Measurements from ENCODE around the gene INTS14. TPM values are rescaled to one million over a fixed set of nuclear protein-coding genes. Genes with fewer than 3 reads are reported as not detected.
"Not testable (repeated sequence)": the region's sequence is repeated elsewhere in the genome, so short reads cannot be mapped to it uniquely, and the experiment has no call there.

Gene INTS14
- total RNA-seq, 1 donor = 31.7 TPM

- no peak overlapping the region for H3K4me3 ChIP-seq (ENCODE audit: low read depth, low read length)
- TF ChIP-seq CTCF (IDR thresholded peaks at IDR 0.05; ENCODE audit: insufficient read depth, low read length) = no peak
- DNase-seq (ENCODE audit: low read depth) = no peak
These were observed 57.2 kb downstream of the INTS14 start for GRCh38 chr15:65553691-65554090.

GRCh38 chr15:65552851-65553250, 58.1 kb downstream of the INTS14 start:
- not testable (repeated sequence) for DNase-seq (ENCODE audit: low read depth); H3K4me3 ChIP-seq (ENCODE audit: low read depth, low read length)

GRCh38 chr15:65551183-65551582, 59.7 kb downstream of the INTS14 start:
- H3K4me3 ChIP-seq (ENCODE audit: low read depth, low read length) = no peak overlapping the region
- DNase-seq (ENCODE audit: low read depth) = no peak
- TF ChIP-seq CTCF (IDR thresholded peaks at IDR 0.05; ENCODE audit: insufficient read depth, low read length) = no peak

GRCh38 chr15:65550681-65551098, 60.2 kb downstream of the INTS14 start:
- TF ChIP-seq CTCF (IDR thresholded peaks at IDR 0.05; ENCODE audit: insufficient read depth, low read length) = no peak
- peak; percentile 23 for DNase-seq (ENCODE audit: low read depth)
- H3K4me3 ChIP-seq (ENCODE audit: low read depth, low read length) = no peak overlapping the region

GRCh38 chr15:65549288-65549687, 61.6 kb downstream of the INTS14 start:
- not testable (repeated sequence) for DNase-seq (ENCODE audit: low read depth); H3K4me3 ChIP-seq (ENCODE audit: low read depth, low read length)

GRCh38 chr15:65547841-65548240, 63.1 kb downstream of the INTS14 start:
- DNase-seq (ENCODE audit: low read depth) = no peak
- TF ChIP-seq CTCF (IDR thresholded peaks at IDR 0.05; ENCODE audit: insufficient read depth, low read length) = no peak
- no peak overlapping the region for H3K4me3 ChIP-seq (ENCODE audit: low read depth, low read length)

- no peak for DNase-seq (ENCODE audit: low read depth)
- TF ChIP-seq CTCF (IDR thresholded peaks at IDR 0.05; ENCODE audit: insufficient read depth, low read length) = no peak
- H3K4me3 ChIP-seq (ENCODE audit: low read depth, low read length) = no peak overlapping the region
These were observed 69.6 kb downstream of the INTS14 start for GRCh38 chr15:65541231-65541820.

- no peak for TF ChIP-seq CTCF (IDR thresholded peaks at IDR 0.05; ENCODE audit: insufficient read depth, low read length)
- no peak overlapping the region for H3K4me3 ChIP-seq (ENCODE audit: low read depth, low read length)
- DNase-seq (ENCODE audit: low read depth) = no peak
These were observed 70.6 kb downstream of the INTS14 start for GRCh38 chr15:65540314-65540713.
